Calu3 (cell line): ENCODE measurements around the gene ANKMY2. TPM values are rescaled to one million over a fixed set of nuclear protein-coding genes. Genes with fewer than 3 reads are reported as not detected.

ENCODE experiments used
- BruUV-seq: library from RNA; stranded (reverse); fragments of 400-500 nt; replicated peaks from 2 replicates; lab custom pipeline; 2021; lab: Mats Ljungman, UMichigan
- CTCF ChIA-PET: fragments of 300-600 bp; sonication (Branson Sonifier 250); formaldehyde crosslinking; loops from one replicate; lab custom pipeline; 2022; ENCODE audit warnings: antibody characterized with exemption; lab: Charles Lee
- DNase-seq: peaks from one replicate; pipeline ENCODE4 v3.0.0; 2022
- H3K27ac Mint-ChIP-seq: one replicate; pipeline ENCODE4 v1.8.0; 2022; ENCODE audit warnings: mixed read lengths; ENCODE audit not compliant: unreplicated experiment
- H3K27me3 Mint-ChIP-seq: one replicate; pipeline ENCODE4 v1.8.0; 2022; ENCODE audit warnings: mixed read lengths; ENCODE audit not compliant: unreplicated experiment
- H3K36me3 Mint-ChIP-seq: one replicate; pipeline ENCODE4 v1.8.0; 2022; ENCODE audit warnings: mild to moderate bottlenecking, moderate library complexity, mixed read lengths; ENCODE audit not compliant: insufficient read depth, unreplicated experiment
- H3K4me1 Mint-ChIP-seq: one replicate; pipeline ENCODE4 v1.8.0; 2022; ENCODE audit warnings: mild to moderate bottlenecking, low read depth, mixed read lengths; ENCODE audit not compliant: unreplicated experiment
- H3K4me3 Mint-ChIP-seq: one replicate; pipeline ENCODE4 v1.8.0; 2022; ENCODE audit warnings: mild to moderate bottlenecking, low read depth, moderate library complexity, mixed read lengths; ENCODE audit not compliant: unreplicated experiment
- H3K9me3 Mint-ChIP-seq: one replicate; pipeline ENCODE4 v1.8.0; 2022; ENCODE audit warnings: low read depth, mixed read lengths; ENCODE audit not compliant: unreplicated experiment
- CTCF ChIP-seq: fragments of 200-600 bp; IDR thresholded peaks from one replicate; pipeline ENCODE4 v1.8.0; 2022; ENCODE audit warnings: antibody characterized with exemption; ENCODE audit not compliant: unreplicated experiment
- intact Hi-C: fragments of 100-400 bp; cut with micrococcal nuclease; formaldehyde crosslinking; loops from one replicate; pipeline ENCODE4 v1.10.0; 2022; ENCODE audit not compliant: unreplicated experiment
- total RNA-seq: library from RNA; stranded (reverse); gene quantifications from 2 replicates; pipeline ENCODE4 v1.2.3, GENCODE V29; 2022

The ANKMY2 gene
- total RNA-seq, 1 experiment from 2014 or later, result 29.9 TPM

GRCh38 chr7:16652240-16652583 lies 6.7 kb upstream of the ANKMY2 start:
- H3K27ac Mint-ChIP-seq, result no peak overlapping the region
- no peak overlapping the region for H3K4me3 Mint-ChIP-seq
- H3K9me3 Mint-ChIP-seq, result no peaks in the 10 kb centered on the region
- peaks cover 26% of the 10 kb centered on the region for H3K36me3 Mint-ChIP-seq
- CTCF ChIA-PET, result interaction anchor here (0.6 to 2.2 kb wide), 3 partner anchors 16 to 43 kb away, joined by 3 to 18 read pairs (median 3); no protein-coding TSS in a partner anchor
- no peak for DNase-seq
- H3K4me1 Mint-ChIP-seq, result peaks cover 84% of the 10 kb centered on the region
- TF ChIP-seq CTCF, result no peak
- intact Hi-C loops, result no loop called here
- H3K27me3 Mint-ChIP-seq, result no peaks in the 10 kb centered on the region
- no TSS peak for BruUV-seq

DNA sequence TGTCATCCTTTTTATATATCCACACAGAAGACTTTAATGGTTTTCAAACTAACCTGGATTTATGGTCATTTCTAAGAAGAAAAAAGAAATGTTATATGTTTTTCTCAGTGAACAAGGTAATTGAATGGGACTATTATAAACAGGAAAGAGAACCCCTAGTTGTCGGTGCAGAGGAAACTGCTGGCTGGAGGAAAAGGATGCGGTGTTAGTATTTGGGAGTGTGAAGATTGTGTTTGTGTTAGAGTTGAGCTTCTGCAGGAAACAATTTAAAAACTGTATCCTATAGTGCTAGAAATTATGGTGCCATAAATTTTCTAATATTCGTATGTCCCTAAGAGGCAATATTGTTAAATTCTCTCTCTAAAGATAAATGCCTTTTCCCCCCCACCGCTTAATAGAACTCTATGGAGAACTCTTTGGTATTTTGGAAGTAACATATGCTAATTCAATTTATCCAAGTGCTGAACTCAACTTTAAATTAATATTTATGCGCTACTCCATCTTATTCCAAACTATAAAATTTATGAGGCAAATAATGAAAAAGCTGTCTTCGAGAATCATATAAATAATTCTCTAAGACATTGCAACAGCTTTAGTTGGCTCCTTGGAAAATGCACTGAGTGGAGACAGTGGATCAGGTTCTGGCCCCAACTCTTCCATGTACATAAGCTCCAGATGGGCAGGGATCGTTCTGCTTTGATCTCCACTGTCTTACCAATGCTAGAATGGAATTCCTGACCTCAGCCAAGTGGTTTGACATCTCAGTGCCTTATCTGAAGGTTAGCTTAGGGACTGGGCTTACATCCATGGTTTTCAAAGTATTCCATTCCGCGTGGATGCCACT lies 6.1 kb upstream of the ANKMY2 start:
- CTCF ChIA-PET, result interaction anchor here (2.2 kb wide), 1 partner anchor 16 kb away, joined by 18 read pairs; no protein-coding TSS in a partner anchor
- BruUV-seq, result no TSS peak

DNA sequence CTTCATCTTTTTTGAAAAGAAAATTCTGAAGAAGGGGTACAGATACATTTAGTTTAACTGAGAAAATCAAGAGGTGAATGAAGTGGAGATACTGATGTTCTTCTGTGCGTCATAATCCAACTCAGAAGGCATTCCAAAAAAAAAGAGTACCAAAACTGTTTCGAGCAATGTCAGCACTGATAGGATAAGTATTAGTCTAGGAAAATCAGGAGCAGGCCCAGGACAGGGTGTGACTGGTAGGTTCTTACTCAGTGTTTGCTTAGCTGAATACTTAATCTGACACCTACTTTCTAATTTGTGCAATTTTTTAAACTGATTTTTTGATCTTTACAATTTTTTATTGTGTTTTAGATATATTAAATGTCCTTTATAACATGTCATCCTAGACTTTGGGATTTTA lies 4.7 kb upstream of the ANKMY2 start:
- CTCF ChIA-PET, result no interaction called here
- Mint-ChIP-seq H3K4me1 (peaks cover 64% of the 10 kb centered on the region), H3K27ac (peak overlapping the region; percentile 31), H3K36me3 (peaks cover 46% of the 10 kb centered on the region), H3K9me3 (no peaks in the 10 kb centered on the region), H3K4me3 (peak overlapping the region; percentile 89), H3K27me3 (no peaks in the 10 kb centered on the region)
- peak; percentile 26 for DNase-seq
- no TSS peak for BruUV-seq
- intact Hi-C loops, result no loop called here
- TF ChIP-seq CTCF, result no peak

More for the DNA sequence above, 6.1 kb upstream of the ANKMY2 start:
- H3K27me3 Mint-ChIP-seq, result no peaks in the 10 kb centered on the region
- H3K9me3 Mint-ChIP-seq, result no peaks in the 10 kb centered on the region
- no peak for DNase-seq
- TF ChIP-seq CTCF, result no peak
- H3K27ac Mint-ChIP-seq, result no peak overlapping the region
- H3K4me3 Mint-ChIP-seq, result no peak overlapping the region
- intact Hi-C loops, result no loop called here
- H3K4me1 Mint-ChIP-seq, result peaks cover 78% of the 10 kb centered on the region
- H3K36me3 Mint-ChIP-seq, result peaks cover 32% of the 10 kb centered on the region

DNA sequence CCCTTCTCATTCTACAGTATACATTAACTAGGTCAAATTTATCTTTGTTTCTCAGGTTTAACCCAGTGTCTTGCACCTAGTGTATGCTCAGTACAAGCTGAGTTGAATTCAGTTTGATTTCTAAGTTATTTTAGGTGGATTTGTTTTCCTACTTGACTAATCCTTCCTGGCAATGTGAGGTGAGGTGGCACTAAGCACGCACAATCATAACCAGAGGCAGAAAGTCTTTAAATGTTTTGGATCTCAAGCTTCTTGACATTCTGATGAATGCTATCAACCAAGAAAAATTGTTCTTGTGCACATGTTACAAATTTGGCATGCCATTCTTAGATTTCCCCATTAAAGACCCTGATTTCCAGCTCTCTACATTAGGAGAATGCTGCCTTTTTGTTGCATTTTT lies 3.6 kb upstream of the ANKMY2 start:
- intact Hi-C loops, result loop anchor here (5.0 kb wide), 1 partner anchor 47 kb away; no protein-coding TSS in a partner anchor
- Mint-ChIP-seq H3K36me3 (peaks cover 56% of the 10 kb centered on the region), H3K4me3 (peak overlapping the region; percentile 89), H3K27ac (peak overlapping the region; percentile 31), H3K9me3 (no peaks in the 10 kb centered on the region), H3K27me3 (no peaks in the 10 kb centered on the region), H3K4me1 (peaks cover 61% of the 10 kb centered on the region)
- DNase-seq, result no peak
- TF ChIP-seq CTCF, result no peak
- CTCF ChIA-PET, result no interaction called here
- BruUV-seq, result no TSS peak
